Neural progenitor cell (in vitro differentiated cells): Measurements from ENCODE around the gene XPR1.

Experiments used
- EZH2 ChIP-seq: fragments of 200-600 bp; sonication (generic); IDR thresholded peaks from 2 replicates; pipeline ENCODE4 v1.6.1; 2017; ENCODE audit warnings: antibody characterized with exemption, mild to moderate bottlenecking, moderate library complexity
- TF ChIP-seq, protein P1 (sequence below): fragments of 200-600 bp; sonication (generic); IDR thresholded peaks from 2 replicates; pipeline ENCODE4 v1.5.1; 2017; ENCODE audit warnings: antibody characterized with exemption, mild to moderate bottlenecking

DNA sequence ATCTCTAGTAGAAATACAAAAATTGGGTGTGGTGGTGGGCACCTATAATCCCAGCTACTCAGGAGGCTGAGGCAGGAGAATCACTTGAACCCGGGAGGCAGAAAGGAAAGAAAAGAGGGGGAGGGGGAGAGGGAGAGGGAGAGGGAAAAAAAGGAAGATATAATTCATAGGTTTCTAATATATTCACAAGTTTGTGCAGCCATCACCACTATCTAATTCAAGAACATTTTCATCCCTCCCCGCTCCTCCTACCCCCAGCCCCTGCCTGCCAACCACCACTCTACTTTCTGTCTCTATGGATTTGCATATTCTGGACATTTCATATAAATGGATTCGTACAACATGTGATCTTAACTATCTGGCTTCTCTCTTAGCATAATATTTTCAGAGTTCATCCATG lies 147.8 kb downstream of the XPR1 start:
- TF ChIP-seq, protein P1, sequence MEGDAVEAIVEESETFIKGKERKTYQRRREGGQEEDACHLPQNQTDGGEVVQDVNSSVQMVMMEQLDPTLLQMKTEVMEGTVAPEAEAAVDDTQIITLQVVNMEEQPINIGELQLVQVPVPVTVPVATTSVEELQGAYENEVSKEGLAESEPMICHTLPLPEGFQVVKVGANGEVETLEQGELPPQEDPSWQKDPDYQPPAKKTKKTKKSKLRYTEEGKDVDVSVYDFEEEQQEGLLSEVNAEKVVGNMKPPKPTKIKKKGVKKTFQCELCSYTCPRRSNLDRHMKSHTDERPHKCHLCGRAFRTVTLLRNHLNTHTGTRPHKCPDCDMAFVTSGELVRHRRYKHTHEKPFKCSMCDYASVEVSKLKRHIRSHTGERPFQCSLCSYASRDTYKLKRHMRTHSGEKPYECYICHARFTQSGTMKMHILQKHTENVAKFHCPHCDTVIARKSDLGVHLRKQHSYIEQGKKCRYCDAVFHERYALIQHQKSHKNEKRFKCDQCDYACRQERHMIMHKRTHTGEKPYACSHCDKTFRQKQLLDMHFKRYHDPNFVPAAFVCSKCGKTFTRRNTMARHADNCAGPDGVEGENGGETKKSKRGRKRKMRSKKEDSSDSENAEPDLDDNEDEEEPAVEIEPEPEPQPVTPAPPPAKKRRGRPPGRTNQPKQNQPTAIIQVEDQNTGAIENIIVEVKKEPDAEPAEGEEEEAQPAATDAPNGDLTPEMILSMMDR, result no peak
- TF ChIP-seq EZH2, result no peak
